GM04503 (cell line): ENCODE measurements around the gene STK24.

Experiments
- DNase-seq: peaks from one replicate; pipeline ENCODE4 v3.0.0-alpha.2; 2012; ENCODE audit warnings: low read depth

Gene STK24

DNA sequence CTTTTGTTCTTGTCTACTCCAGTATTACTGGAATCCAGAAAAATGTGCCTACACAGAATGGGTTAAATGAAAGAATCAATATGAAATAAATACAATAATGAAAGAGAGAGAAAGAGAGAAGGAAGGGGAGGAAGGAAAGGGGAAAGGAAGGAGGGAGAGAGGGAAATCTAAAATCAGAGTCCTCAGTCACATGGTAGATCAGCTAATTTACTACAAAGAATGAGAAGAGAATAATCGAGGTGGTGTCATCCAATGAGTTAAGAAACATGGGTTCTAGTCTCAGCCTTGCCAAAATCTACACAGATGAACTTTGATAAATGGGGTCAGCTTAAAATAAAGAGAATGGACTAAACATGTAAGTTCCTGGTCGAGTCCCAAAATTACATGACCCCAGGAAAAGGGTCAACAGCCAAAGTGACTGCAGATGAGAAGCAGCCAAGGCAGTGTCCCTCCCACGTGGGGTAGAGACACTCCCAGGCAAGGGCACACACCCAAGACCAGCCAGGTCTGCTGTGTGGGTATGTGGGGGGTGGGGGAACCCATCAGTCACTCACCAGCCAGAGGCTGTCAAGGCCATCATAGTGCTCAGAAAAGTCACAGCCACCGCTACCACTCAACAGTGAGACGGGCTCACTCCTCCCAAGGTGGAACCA lies 103.6 kb downstream of the STK24 start:
- no peak for DNase-seq

DNA sequence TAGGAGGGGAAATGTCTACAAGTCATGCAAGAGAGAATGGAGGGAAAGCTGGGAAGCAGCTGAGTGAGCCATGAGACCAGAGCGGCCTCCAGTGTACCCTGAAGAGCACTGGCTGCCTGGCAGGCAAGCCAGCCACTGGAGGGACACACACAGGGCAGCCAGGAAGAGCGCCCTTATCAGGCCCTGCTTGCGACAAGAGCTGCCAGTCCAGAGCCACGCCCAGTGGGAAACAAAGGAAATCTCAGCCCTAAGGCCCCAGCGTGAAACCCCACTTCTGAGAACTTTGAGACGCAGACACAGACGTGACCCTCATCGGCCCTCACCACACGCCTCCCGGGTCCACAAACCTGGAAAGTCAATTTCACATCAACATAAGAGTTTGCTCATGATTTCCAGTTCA lies 105.0 kb downstream of the STK24 start:
- no peak for DNase-seq

DNA sequence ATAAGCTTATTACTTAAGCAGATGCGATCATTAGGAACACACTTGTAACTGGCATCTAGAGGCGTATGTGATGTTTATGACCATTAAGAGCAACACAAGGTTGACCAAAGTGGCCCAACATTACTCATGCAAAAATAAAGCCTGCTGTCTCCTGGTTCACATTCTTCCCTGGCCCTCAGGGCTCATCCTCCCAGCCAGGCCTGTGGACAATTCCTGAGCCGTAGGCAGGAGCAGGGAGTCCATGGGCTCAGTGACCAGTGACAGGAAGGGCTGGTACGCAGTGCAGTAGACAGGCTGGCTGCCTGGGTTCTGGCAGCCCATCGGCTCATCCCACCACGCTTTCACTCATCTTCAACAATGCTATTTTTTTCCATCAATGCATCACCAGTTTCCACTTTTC lies 106.0 kb downstream of the STK24 start:
- no peak for DNase-seq

DNA sequence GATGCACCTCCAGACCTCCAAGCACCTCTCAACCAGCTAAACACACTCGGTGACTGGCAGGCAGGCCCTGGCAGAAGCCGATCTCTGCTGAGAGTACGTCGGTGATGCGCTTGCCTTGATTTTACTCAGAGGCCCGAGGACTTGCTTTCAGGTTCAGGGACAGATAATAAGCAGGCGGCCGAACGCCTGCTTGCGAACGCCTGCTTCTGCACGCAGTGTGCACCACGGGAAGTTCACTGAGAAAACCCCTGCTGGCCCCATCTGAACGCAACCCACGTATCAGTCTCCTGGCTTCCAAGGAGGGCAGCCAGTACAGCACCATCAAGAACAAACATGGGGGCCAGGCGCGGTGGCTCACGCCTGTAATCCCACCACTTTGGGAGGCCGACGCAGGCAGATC lies 108.0 kb downstream of the STK24 start:
- DNase-seq = no peak

DNA sequence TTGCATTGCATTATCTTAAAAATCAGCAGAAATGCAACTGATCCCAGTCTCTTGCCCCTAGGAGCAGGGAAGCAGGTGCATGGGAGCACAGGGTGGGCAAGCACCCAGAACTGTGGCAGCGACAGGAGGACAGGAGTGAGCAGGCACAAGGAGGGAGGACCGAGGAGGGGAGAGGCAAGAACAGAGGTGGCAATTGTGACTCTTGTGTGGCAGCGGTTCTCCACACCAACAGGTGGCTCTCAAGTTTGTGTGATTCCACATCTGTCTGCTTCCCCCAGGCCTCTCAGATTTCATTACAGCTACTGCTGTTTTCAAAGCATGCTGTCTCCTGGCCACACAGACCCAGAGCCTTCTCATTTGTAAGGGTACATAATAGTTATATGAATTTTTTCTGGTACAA lies 108.5 kb downstream of the STK24 start:
- no peak for DNase-seq

DNA sequence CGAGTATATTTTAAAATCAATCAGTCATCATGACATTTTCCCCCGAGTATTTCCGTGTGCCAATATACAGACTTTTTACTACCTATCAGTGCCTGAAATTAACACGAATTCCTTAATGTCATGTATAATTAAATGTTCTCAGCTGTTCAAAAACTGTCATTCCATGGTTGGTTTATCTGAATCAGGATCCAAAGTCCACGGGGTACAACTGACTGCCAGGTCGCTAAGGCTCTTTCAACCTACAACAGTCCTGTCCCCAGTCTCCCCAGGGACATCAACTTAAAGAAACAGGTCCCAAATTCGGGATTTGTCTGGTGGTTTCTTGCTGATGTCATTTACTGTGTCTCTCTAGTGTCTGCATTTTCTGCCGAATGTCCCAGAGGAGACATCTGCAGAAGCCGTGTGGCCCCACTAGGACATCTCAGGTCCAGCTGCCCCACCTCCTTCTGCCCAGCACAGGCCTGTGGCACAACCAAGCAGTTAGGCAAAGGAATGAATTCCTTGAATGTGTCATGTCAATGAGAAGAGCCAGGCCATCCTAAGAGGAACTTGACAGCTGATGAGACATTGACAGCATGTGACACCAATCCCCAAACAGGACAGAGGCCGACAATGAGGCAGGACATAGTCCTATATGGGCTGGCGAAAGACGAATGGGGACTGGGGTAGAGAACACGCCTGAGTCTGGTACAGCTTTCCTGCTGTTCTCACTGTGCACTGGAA lies 109.5 kb downstream of the STK24 start:
- DNase-seq = no peak

DNA sequence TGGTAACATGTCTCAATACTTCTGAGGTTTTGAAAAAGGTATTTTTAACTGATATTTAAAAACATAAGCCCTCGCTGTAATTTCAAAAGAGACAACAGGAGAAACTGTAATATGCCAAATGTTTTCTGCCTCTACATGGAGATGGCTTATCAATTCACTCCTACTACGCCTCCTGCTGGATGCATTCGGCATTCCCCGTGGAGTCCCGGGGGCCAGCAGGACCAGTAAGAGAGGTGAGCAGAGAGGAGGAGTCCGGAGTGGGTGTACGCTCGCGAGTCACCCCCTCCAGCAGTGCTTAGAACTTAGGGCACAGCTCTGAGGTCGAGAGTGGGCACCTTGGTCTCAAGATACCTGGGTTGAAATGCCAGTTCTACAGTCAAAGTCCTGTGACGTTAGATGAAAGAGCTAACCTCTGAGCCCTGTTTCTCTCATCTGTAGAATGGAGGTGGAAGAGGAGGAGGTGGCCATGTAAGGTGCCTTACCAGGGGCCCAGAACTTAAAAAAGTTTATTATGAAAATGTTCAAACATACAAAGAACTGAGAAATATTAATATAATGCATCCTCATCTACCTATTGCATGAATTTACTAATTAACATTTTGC lies 110.2 kb downstream of the STK24 start:
- no peak for DNase-seq

DNA sequence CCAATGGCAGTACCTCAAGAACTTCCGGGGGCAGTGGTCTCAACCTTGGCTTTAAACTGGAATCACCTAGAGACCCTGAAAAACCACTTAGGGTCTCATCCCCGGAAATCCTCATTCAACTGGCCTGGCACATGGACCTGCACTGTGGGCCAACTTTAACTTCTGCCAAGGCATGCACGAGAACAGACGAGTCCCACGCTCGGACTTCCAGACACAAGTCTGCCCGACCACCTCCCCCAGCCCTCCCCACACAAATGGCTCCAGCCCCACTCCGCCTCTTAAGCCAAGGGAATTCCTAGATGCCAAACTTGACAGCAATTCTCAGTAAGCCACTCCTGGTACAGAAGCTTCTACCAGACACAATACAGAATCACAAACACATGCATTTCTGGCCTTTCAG lies 114.0 kb downstream of the STK24 start:
- no peak for DNase-seq

DNA sequence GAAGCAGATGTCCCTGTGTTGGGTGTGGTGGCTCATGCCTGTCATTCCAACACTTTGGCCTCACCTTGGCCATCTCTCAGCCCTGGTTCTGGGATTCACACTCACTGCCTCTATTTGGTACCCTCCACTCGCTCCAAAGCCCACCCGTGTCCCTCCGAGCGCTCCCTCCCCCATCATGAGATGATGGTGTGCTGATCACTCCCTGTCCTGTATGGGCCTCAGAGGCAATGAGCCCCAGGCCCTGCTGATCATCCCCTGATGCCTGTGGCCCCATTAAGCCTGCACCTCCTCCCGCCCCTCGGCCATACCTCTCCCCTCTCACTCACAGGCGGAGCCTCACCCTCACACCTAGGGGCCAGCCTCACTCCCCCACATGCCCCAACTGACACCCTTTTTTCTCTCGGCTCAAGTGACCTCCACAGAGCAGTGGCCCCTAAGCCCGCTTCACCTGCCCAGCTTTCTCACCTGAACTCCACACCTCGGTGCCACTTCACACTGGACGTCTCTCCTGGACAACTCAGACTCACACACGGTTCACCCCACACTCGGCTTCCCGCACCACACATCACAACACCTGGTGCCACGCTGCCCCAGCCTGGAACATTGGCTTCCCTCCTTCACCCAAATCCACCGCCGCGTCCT lies 114.5 kb downstream of the STK24 start:
- DNase-seq = no peak

DNA sequence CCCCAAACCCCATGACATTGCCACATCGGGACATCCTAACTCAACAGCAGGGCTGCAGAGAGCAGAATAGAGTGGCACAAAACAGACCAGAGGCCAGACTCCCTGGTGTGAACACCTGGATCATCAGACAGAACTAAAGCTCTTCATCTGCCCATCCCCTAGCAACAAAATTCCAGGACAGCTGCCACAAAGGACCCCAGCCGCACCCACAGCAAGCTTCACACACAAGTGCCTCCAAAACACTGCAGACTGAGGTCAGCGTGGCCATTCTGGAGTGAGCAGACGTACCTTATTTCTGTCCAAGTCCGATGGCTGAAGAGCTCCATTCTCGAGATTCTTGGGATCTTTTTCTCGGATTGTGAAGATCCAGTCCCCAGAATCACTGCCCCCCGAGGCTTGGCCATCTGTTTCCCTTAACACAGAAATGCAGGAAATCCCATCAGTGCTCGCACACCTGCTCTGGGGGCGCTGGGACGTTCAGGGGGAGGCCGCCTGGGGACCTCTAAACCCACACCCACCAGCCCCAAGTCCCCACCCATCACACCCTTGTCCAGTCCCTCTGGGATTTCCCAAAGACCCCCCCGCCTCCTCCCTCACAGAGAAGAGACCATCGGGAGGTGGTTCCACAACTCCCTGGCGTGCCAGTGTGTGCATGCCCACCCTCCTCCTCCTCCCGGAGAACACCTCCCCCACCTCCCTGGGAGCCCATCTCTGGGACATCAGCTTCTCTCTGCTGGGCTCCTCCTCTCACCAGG lies 115.2 kb downstream of the STK24 start:
- DNase-seq = no peak

DNA sequence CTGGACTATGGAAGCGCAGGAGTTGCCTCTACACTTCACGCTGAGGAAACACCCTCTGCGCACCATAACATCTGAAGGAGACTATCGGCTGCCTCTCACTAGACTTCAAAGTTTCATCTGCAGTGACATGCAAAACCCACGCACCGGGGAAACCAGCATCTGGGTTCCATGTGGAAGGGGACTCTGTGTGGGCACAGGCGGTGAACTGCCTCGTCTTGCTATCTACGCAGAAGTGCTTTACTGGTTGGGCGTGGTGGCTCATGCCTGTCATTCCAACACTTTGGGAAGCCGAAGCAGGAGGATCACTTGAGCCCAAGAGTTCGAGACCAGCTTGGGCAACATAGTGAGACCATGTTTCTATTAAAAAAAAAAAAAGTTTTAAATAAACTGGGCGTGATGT lies 116.4 kb downstream of the STK24 start:
- no peak for DNase-seq

DNA sequence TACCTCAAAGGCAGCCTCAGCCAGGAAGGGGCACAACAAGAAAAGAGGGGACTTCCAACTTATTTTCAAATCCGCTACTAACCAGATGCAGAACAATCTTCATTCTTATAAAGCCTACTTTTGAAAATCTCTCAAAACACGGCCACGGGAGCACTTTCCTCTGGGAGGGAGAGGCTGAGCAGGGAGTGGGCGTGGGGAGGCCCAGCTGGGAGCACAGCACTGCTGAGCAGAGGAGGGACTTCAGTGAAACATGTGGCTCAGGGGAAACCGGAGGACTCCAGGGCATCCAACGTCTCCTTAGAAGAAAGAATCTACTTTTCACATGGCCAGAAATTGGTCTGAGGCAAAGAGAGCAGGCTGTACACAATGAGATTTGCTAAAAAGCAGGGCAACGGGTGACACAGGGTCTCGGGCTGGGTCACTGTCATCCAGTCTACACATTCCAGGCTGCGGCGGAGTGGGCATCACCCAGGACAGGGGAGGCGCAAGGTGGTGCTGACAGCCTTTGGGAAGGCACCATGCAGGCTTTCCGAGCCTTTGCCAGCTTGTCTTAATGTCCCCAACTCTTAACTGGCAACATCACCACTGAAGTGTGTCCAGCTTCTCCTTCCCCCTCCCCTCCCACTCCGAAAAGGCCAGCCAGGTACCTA lies 117.1 kb downstream of the STK24 start:
- DNase-seq = no peak

DNA sequence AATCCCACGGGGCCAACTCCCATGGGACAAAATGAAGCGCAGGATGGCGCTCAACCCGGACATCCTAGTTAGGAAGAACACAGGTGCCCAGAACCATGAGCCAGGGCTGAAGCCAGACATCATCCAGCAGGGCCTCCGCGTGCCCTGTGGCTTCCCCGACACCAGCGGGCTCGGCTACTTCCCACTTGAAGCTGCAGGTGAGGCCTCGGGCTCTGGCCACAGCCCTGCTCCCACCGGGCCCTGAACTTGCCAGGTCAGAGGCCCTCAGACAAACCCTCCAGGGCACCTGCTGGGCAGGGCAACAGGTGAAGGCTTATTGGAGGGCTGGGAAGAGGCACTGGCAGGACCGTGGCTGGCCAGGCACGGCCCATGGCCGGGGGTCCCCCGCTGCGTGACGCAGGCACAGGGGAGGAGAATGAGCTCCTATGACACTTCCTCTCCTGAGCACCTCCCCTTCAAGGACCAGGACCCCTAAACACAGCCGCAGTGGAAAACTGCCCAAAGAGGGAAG lies 117.7 kb downstream of the STK24 start:
- no peak for DNase-seq

DNA sequence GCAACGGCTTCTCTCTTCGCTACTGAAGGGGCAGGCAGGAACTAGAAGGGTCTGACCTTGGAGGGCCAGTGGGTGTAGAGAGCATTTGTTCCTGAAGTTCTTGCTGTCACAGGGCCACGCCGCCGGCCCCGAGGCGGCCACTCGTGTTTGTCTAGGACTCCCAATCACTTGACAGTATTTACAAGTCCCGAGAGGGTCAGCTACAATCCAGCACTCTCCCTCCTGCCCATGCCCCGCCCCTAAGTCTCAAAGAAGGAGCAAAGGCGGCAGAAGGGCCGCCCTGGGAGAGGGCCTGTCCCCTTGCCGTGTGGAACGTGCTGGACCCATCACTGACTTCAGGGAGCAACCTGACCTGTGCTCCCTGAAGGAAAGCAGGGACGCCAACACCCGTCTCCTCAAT lies 118.5 kb downstream of the STK24 start:
- no peak for DNase-seq

DNA sequence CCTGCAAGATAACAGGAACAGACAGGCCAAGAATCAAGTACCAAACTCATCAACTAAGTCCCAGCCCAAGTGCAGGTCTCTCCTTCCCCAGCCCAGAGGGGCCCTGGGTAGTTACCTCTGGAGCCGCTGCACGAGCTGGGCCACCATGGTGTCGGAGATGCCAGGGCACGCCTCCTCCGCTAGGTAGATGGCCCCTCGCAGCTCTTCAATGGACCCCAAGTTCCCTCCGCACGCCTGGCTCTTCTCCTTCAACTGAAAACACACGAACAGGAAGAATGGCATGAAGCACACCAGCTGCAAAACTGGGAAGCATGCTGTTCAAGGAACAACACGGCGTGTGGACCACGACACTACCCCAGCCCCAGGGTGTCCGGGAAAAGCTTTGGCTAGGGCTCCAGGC lies 119.9 kb downstream of the STK24 start:
- DNase-seq = no peak

DNA sequence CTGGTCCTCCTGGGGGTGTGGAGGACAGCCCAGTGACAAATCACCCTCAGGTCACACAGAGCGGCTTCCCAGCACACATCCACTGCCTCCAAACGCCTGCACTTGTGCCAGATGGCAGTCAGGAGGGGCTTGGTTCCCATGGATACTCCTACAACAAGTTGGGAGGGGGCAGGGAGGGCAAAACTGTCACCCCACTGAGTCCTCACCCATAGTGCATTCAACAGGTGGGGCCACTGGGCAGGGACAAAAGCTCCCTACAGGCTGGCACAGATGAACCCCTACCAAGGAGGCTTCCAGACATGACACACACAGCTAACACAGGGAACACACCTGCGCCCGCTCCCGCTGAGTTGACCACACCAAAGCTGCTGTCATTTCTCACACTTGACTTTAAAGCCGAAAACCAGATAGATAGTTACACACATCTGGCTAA lies 120.5 kb downstream of the STK24 start:
- DNase-seq = no peak

DNA sequence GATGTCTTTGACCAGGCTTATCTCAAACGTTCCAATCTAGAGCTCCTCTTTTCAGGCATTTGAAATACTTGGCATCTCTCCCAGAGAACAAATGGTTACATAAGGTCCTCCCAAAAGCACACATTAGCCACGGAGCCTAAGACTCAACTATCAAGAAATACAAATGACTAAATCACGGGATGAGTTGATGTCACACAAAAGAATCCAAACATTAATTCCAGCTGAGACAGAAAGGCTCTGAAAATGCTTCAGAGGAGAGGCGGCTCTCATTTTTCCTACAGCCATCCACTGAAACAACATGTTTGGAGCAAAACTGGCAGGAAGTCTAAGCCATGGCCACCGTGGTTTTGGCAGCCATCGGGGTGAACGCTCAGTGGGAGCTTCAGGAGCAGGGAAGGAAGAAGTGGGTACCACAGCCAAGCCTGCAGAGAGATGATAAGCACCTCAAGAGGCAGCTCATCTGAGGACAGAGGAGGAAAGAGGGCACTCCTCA lies 122.5 kb downstream of the STK24 start:
- peak; percentile 95 for DNase-seq

DNA sequence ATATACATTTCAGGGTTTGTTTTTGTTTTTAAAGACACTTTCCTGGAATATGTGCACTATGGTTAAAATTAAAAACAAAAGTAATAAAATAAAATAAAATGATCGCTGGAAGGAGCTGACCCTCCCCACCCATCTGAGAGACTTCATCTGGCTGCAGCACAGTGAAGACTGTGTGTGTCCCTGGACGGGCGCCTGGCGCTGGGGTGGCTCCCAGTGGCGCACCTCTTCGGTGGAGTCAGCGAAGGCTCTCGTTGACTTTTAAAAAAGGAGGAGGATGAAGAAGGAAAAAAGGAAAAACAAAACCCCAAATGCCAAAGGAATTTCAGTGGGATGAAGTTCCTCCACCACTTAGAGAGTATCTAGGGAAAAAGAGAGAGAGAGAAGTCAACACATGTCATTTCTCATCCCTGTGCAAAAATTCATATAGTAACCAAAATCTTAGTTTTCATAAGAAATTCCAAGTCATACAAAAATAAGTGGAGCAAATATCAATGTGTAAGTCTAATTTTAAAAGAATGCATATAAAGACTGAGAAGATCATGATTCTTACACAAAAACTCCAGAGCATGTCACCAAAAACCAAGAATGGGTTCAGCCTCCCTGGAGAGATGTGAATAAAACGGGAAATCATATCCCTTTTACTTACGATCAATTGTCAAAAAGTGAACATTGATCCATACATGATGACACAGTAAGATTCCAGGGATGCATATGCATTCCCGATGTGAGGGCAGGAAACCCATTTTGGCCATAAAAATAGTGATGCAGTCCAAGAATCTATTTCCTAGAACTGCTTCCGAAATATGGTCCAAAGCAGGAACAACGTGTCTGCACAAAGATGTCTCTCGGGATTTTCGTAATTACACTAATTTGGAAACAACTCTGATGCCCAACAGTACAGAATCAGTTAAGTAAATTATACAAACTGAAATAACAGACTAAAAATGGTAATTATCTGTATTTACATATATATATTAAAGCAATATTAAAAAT lies 123.8 kb downstream of the STK24 start:
- DNase-seq = no peak

DNA sequence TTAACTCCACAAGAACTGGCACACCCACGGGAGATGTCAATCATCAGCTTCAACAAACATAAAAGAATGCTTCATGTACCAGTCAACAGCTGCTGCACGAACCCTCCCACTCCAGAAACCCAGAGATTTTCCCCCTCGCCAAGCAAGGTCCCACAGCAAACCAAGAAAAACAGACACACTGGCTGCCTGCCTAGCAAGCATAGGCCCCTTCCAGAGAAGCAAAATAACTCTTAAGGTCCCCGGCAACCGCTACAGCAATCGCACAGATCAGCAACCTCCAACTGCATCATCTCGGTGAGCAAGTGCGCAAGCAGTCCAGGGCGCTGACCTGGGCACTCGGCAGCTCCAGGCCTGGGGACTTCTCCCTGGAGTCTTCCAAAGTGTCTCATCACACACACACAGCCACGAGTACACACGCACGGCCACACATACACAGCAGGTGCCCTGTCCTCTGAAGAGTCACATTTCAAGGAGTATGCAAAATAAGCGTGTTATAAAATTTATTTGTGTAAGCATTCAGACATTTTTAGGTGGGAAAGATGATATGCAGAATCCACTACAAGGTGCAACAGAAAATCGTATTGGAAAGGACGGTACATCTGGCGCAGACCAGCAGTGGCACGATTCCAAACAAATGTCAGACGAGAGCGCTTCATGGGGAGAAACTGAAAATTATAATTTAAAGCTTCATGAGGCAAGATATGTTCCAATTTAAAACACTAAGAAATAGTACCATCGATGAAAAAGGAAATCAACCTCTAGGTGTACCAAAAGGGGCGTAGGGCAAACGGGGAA lies 125.0 kb downstream of the STK24 start:
- DNase-seq = no peak
